GM18873 (cell line): ENCODE measurements around the gene PAX8.

Source experiments
- ATAC-seq: cut with Tn5 transposase; IDR thresholded peaks from one replicate; pipeline ENCODE4 v1.9.1; 2021; ENCODE audit warnings: mild to moderate bottlenecking, moderate library complexity, moderate number of reproducible peaks; ENCODE audit not compliant: unreplicated experiment, low FRiP score

PAX8 gene

DNA sequence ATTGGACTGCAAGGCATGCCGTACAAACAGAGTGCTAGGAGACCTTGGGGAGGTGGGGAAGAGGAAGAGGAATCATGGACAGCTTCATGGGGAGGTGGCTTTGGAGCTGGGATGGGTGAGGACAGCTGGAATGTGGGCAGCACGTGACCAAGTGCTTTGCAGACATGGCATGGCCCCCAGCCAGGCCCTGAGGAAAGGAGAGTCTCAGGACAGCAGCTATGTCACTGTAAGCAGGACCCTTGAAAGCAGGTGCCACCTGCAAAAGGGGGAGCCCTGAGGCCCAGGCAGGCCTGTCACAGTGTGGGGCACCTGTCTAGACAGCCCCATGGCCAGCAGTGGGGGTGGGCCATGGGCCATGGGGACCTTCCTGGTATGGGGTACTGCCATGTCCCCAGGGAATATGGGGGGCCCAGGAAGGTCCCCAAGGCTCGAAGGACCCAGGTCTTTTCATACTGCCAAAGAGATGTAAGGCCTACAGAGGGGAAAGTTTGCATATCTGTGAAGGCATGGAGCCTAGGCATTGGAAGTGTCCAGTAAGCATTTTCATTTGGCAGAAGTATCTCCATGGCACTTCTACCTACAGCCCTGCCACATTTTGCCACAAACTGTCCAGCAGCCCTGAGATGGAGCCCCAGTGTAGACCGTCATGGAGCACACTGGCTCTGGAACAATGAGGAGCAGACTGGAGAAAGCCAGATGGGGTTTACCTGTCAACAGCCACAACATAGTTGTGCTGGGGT is 9.9 kb downstream of the PAX8 start:
- ATAC-seq, result no peak

DNA sequence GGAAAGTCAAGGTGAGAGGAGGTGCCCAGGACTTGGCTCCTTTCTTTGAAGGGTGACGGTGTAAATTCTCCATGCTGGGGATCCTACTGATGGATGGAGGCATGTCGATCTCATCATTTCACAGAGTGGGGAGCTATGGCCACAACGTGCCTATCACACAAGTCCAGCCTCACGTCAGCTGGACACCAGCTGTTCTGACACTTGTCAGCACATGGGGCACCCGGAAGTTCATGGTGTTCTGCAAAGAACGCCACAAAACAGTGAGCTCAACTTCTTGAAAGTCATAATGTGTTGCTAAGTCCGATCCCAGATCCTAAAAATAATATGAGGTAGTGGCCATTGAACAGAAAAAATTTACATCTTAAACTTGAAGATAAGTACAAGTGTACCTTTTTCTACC is 12.3 kb downstream of the PAX8 start:
- ATAC-seq, result no peak

DNA sequence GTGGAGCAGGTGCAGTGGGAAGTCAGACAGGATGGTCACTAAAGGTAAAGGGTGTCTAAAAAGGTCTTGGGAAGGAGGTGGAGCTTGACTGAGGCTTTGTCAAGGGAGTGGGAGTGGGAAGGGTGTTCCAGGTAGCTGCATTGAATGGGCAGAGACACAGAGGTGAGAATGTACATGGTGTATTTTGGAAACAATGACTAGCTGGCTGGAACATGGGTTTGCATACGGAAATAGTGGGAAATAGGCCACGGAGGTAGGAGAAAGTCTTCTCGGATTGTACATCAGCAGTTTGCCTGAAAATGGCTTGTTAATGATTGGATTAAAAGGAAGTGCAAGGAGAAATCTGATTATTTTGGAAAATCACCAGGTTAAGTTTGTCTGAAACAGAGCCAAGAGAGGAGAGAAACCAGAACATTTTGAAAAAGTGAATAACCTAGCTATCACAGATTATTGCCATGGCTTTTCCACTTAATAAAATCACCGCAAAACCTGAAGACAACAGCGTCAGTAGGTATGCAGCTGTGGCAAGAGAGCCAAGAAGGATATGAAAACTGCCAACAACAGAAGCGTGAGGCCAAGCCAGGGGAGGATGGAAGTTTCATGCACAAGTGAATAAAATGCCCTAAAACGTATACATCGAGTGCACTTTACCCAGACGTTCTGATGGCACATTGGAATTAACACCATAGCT is 13.9 kb downstream of the PAX8 start:
- ATAC-seq, result no peak

DNA sequence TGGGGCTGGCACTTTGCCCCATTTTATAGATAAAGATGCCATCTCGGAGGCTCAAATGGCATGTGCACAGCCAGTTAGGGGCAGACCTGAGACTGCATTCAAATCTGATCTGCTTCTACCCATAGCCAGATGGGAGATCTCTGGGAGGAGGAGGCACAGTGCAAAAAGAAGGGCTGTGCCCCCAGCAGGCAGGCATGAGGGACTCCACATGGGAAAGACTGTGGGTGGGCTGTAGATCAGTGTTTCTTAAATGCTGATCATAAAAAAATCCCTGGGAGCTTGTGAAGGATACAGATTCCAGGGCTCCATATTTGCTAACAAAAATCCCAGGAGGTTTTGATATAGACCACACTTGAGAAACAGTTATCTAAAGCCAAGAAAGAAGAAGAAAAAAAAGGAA is 15.2 kb downstream of the PAX8 start:
- no peak for ATAC-seq

DNA sequence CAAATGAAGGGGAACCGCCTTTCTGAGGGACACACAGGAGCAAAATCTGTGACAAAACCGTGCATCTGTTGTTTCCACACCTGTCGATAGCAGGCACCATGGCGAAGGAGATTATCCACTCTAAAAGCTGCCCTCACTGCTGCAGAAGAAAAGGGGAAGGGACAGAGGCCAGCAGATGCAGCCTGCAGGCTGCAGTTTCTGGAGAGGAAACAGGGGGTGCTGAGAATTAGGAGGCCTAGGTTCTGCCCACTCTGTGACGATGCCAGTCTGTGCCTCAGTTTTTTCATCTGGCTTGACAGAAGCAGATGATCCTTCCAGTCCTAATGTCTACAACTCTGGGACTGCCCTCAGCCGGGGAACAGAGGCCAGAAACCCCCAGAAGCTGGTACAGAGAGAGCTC is 17.7 kb downstream of the PAX8 start:
- ATAC-seq, result no peak

DNA sequence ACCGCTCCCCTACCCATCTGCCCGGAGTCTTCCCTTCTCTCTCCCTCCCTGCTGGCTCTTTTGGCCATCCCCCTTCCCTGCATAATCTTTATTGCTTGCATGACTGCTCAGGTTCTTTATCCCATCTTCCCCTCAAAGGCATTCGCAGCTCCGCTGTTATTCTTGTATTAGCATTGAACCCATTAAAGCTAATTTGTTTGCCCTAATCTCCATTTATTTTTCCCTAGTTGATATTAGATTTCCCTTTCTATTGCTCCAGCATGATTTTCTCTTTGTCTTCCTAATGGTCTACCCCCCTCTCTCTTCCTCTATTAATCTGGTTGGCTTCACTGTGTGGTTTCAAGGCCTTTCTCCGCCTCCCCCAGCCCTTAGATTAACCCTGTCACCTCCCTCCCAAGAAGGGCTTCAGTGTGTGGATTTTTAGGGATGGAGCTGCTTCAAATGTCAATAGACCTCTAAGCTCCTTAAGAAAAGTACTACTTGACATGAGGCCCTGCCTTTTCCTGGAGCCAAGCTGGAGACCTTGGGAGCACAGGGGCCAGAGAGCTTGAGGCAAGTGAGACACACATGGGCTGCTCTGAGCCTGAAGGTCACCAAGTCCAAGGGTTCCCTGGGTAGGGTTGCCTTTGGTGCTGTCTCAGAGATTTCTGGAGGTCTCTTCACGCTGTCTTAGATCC is 20.1 kb downstream of the PAX8 start:
- ATAC-seq, result no peak

DNA sequence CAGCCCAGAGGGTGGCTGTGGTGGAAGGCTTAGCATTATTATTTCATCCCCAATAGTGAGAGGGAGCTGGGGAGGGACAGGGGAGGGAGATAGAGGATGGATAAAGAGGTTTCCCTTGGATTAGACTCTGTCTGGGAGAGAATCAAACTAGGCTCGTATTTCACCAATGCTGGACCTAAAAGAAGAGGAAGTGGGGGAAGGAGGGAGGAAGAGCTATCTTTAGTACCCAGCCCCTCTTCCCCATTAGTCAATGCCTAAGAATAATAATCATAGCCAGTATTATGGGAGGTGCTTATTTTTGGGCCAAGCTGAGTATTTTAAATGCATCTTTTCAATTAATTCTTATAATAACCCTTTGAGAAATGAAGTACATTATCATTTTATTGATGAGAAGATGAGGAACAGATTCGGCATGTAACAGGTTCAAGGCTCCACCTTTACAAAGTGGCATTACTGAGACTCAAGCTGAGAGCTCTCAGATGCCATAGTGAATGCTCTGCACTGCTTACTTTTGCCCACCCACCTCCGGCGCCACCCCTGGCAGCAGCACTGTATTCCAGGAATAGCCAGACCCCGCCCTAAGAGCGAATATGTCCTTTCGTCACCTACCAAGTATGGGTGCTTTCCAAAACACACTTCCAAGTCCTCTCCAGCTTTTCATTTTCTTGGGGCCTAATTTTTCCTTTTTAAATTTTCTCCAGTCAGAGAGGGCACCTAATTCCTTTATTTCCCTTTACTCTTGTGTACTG is 21.0 kb downstream of the PAX8 start:
- no peak for ATAC-seq

DNA sequence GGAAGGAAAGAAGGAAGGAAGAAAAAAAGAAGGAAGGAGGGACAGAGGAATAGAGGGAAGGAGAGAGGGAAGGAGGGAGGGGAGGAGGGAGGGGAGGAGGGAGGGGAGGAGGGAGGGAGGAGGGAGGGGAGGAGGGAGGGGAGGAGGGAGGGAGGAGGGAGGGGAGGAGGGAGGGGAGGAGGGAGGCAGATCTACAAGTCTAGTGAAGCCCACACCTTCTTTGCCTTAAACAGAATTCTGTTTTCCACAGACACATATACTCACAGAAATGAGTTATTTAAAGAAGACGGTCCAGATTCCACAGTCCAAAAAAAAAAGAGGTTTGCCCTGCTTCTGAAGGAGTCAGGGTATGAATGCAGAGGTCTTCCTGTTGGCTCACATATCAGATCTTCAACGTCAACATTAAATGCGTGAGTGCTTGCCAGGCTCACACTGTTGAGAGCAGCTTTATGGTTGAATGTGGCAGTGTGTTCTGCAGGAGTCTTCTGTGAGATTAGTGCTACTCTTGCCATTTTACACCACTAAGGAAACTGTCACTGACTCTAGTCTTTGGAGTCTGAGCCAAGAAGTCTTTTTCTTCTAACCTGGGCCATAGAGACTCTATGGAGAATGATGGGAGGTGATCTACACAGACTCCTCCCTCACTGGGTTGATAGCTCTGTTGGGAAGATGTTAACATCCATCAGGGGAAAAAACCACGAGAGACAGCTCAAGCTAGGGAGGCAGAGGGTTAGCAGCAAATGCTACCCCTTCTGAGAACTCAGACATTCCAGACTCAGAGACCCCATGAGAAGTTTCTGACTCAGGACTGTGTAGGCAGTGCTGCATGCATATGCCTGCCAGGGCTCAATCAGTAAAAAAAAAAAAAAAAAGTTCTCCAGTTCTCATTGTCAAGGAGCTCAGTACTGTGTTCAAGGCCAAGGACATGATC is 23.3 kb downstream of the PAX8 start:
- ATAC-seq, result no peak

DNA sequence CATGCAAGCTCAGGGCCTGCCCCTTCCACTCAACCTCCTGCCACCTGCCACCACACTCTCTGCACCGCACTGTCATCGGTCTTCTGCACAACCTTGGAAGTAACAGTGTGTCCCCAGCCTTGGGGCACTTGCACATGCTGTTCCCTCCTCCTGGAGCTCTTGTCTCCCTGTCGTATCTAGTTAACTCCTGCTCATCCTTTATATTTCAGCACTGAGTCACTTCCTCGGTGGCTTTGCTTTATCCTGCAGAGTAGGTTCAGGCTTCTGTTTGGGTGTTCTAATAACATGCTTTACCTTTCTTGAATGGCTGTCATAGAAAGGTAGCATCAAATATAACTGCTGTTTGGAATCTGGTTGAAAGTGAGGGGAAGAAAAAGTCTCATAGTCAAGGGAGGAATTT is 25.3 kb downstream of the PAX8 start:
- no peak for ATAC-seq

DNA sequence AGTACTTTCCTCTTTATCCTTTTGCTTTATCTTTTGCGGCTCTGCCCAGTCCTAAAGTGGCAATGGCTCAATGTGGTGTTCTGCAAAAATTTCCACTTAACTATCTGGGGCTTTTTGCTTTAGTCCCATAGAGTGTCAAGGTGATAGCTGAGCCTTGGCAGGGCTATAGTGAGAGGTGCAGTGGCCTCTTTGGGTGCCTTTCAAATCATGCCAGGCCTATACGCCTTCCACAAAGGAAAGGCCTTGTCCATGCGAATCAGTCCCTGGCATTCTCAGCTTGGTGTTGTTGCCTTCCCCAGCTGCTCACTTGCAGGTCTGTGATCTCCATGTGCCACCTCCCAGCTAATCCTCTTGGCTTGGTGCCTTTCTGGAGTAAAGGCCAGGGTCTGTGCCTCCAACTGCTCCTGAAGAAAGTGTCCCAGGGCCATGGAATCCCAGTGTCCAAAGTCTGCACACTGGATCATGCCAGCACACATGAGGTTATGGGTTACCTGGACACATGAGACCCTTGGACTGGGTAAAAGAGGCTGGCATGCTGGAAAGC is 26.6 kb downstream of the PAX8 start:
- ATAC-seq, result no peak

DNA sequence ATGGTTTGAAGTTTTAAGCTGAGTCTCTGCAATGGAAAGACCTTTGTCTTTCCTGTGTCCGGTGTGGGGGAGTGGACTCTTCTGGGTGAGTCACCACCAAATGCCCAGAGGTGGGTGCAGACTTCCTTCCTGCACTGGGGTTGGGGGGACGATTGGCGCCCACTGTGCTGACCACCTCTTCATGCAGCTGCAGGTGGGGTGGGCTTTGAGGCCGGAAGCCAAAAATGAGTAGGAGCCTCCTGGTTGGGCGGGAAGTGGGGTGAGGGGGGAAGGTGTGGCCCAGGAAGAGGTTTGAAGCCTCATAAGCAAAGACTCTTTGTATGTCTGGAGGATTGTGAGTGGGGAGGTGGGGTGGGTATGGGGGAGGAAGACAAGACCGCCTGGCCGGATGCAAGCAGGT is 27.6 kb downstream of the PAX8 start:
- ATAC-seq, result no peak

DNA sequence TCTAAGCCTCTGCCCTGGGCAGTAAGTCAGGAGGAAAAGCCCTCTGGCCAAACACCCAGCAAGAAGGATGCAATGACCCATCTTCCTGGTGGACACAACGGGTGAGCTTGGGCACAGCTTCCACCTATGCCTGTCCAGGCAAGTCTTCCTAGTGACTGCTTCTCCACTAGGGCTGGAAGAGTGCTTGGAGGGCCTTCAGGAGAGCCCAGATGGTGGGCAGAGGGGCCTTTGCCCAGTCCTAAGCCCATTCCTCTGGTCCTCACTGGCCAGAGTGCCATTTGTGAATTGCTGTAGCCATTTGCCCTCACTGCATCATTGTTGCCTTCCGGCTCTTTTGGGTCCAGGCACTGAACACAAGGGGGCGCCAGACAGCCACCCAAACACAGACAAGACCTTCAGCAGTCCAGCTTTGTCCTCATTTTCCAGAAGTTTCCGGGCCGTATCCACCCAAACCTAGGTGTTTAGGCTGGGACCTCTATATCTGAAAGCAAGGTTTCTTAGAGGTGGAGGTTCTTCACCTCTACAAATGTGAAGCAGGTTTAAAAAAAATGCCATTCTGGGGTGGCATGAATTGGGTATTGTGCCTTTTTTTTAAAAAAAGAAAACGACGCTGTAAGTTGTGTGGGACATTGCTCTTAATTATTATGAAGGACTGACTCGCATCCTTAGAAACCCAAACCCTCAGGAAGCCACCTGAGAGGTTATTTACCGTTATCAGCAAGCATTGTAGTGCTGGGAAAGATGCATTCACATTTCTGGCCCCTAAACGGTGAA is 29.5 kb downstream of the PAX8 start:
- no peak for ATAC-seq

DNA sequence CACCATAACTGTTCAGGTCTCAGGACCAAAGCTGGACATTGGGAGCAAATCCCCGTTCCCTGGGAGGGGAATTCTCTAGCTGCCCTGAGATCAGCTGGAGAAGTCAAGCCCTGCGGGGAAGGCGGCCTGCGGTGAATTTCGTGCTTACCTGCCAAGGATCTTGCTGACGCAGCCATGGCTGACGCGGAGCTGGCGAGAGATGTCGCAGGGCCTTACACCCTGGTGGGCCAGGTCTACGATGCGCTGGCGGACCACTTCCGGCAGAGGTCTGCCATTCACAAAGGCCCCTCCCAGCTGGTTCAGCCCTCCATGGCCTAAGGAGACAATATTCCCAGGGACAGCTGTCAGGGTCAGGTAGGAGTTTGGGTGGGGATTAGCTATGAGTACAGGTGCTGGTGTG is 32.1 kb downstream of the PAX8 start:
- no peak for ATAC-seq

DNA sequence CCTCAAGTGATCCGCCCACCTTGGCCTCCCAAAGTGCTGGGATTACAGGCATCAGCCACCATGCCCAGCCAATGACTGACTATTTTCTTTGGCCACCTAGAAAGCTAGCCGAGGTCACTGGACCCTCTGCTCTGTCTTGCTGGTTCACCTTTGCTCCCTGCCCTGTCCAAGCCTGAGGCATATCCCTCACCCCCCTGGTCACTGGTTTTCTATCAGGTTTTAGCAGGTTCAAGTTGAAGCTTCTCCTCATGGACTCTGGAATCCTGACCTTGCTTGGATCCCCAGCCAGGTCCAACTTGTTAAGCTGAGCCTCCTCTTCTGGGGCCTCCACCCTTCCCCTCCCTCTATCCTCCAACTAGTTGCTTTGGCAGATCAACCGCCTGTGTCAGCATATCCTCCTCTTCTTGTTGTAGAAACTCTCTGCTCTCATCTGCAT is 33.4 kb downstream of the PAX8 start:
- ATAC-seq, result no peak

DNA sequence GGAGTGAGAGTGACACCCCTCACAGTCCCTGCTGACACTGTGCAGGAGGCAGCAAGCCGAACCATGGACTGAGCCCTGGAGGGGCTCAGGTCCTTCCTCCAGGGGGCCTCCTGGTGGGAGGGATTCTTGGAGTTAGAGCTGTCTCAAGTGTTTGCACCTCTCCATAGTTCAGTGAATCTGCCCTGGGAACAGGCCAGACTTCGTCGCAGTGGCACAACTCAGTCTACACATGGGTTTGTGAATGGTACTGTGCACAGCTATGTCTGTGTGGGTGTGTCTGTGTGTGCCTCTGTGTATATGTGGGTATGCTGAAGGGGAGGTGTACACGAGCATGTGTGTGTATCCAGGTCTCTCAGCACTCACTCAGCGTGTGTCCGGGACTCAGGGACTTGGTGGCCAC is 36.4 kb downstream of the PAX8 start:
- no peak for ATAC-seq

DNA sequence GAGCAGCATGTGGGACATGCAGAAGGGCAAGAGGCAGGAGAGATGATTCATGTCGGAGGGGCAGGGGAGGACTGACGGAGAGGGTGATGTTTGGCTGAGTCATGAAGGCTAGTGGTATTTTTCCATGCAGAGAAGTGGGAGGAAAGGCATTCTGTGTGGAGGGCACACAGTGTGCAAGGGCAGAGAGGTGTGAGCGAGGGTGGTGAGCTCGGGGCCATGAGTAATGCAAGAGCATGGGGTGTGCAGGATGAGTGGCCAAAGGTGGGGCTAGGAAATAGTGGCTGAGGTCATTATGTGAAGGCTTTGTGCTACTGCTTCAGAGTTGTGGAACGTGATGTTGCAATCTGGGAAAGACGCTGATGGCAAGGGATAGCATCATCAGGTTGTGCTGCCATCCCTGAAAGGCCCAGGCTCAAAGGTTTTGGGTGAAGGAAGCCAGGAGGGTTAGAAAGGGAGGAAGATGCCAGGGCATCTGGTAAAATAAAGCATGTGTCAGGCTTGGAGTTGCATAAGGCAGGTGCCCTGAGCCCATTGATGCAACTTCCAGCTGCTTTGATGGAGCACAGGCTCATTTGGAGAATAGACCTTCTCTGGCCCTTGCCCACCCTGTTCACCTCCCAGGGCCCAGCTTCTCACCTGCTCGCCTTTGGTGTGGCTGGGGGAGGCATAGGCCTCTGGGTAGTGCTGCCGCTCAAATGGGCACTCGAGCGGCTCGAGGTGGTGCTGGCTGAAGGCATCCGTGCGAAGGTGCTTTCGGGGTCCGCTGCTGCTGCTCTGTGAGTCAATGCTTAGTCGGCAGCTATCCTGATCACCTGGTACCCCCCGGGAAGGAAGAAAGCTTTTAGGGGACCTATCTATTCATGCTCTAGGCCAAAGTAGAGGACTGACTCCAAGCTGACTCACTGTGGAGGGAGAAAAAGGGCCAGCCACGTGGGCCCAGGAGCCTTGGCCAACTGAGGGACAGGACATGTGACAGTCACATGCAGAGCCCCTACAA is 37.5 kb downstream of the PAX8 start:
- ATAC-seq, result no peak

DNA sequence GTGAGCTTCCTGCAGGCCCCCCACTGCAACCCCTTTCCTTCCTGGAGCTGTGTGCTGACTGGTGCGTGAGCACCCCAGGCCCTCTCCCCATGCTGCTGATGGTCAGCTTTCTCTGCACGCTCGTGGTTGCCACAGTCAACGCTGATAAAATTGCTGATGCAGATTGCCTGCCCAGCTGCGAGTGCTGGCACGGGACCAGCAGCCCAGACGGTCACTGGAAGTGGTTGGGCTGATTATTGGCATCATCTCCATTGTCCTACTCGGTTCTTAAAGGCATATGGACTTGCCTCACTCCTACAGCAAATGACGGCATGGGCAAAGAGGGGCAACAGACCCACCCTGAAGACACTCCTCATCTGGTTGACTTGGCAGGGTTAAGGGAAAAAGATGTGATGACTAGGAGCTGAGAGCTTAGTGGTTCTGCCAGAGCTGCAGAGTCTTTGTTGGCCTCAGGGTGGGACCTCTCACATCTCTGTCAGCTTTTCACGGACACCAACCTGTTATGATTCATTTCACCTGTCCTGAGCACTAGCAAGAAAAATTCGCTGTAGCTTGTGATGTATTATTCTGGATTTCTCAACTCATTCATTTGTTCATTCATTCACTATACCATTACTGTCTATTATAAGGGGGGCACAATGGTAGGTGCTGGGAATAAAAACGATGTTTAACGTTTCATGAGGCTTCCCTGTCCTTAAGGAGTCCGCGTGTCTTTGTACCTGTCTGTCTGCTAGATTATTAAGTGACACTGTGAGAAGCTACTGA is 38.4 kb downstream of the PAX8 start:
- no peak for ATAC-seq
